GM19468 (cell line): ENCODE data around the gene RHOV.

Experiments
- ATAC-seq: cut with Tn5 transposase; IDR thresholded peaks from one replicate; pipeline ENCODE4 v1.9.1; 2021; ENCODE audit warnings: mild to moderate bottlenecking, moderate library complexity, moderate number of reproducible peaks; ENCODE audit not compliant: unreplicated experiment; ENCODE audit errors: extremely low read depth

The RHOV gene, protein sequence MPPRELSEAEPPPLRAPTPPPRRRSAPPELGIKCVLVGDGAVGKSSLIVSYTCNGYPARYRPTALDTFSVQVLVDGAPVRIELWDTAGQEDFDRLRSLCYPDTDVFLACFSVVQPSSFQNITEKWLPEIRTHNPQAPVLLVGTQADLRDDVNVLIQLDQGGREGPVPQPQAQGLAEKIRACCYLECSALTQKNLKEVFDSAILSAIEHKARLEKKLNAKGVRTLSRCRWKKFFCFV

DNA sequence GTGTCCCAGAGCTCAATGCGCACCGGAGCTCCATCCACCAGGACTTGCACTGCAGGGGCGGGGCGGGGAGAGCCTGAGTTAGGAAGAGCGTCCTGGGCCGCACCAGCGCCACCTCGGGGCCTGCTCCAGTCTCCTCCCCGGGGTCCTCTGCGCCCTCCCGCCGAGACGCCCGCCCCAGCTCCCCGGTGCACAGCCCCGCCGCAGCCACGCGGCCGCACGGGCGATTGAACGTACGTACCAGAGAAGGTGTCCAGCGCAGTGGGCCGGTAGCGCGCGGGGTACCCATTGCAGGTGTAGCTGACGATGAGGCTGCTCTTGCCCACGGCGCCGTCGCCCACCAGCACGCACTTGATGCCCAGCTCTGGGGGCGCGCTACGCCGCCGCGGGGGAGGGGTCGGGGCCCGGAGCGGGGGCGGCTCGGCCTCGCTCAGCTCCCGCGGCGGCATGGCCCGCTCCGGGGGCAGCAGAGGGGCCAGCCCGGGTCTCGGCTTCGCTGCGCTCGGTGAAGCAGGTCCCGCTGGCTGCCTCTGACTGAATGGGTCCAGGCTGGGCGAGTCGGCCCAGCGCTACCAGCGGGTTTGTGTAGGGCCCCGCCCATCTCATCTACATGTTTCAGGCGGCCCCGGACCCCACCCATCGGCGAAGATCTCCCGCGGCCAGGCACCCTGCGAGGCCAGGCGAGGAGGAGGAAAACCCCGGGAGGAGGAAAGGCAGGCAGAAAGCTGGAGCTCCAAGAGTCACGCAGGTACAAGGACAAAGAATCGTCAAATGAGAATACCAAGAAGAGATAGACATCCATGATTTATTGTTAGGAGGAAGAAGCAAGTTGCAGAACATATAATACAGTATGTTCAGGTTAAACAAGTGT, at the start of gene RHOV:
Gene RHOV, minus strand, starts transcription at position 541 of the 868 bp plus-strand sequence. Its CDS starts 95 bp downstream, at position 446.
- peak; percentile 35 for ATAC-seq

DNA sequence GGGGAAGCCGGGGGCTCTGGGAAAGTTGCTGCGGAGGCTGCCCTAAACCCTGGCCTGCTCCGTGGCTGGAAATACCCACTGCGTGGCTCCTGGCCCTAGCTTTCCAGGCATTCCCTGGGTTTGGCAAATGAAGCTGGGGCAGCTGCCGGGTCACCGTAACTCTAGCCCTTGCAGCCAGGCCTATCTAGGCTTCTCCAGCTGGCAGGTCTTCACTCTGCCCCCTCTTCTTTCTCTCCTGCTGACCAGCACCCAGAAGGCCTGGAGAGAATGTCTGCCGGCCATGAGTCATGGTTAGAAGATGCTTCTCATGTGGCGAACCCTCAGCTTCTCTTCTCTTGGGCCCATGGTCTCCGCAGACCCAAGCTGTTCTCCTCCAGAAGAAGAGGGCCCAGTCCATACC, 49.5 kb upstream of the RHOV start:
- no peak for ATAC-seq

DNA sequence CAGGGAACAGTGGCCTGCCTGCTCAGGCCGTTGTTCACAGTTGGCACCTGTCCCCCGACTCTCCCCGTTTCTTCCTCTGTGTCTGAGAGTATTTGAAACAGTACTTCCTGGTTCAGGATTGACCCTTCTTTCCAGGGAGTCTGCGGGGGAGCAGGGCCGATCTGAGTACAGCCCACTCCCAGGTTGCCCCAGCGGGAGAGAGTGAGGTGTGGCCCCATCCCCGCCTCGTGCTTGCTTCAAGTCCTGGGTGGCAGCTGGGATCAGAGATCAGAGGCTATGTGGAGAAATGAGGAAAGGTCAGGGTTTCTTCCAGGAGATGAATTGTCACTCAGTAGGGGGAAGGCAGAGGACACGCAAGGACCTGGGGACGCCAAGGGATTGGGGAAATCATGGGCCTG, 48.6 kb upstream of the RHOV start:
- no peak for ATAC-seq

DNA sequence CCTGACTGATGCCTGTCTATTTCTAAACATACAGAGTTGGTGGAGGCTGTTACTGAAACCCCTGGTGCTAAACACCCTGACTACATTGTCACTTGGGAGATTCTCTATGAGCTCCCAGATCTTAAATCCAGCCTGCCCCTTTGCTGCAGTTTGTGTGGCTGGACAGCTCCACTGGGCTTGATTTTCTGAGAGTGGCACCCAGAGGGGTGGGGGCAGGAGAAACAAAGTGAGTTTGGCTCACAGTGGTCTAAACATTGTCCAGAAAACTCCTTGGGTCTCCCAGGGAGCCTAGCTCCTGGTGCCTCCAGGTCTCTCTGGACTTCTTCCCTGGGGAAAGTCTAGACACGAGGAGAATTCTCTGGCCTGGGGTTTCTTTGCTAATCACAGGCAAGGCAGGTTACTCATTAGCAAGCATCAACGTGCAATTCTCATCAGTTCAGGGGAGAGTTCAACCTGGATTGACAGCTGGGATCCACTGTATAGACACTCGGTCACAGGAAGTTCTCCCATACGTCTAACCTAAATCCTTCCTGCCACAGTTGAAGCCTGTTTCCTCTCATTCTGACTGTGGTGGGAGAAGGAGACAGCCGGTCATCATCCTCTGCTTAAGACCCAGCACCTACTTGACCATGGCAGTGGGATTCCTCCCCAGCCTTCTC, 48.0 kb upstream of the RHOV start:
- ATAC-seq, result no peak

DNA sequence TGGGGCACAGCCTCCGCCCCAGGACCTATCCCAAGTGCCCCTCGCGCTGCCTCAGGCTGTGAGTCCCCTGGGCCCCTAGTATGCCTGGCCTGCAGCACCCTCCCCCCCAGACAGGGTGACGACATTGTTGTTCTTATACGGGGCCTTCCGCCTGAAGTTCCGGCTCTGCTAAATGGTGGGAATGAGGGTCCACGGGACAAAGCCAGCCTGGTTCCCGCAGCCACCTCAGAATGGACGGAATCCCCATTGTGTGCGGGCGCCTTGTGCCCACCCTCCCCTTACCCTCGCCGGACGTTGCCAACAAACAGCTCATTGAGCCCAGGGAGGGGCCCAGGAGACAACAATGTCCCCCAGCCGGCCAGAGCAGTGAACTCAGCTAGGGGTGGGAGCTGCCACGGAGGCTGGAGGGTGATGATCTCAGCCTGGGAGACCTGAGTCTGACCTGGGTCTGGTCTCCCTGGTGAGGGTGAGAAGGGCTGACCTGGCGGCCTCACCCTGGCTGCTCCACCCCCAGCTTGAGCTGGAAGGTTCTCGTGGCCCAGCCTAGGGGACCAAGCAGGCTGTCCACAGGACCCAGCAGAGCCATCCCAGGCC, 44.9 kb upstream of the RHOV start:
- no peak for ATAC-seq

DNA sequence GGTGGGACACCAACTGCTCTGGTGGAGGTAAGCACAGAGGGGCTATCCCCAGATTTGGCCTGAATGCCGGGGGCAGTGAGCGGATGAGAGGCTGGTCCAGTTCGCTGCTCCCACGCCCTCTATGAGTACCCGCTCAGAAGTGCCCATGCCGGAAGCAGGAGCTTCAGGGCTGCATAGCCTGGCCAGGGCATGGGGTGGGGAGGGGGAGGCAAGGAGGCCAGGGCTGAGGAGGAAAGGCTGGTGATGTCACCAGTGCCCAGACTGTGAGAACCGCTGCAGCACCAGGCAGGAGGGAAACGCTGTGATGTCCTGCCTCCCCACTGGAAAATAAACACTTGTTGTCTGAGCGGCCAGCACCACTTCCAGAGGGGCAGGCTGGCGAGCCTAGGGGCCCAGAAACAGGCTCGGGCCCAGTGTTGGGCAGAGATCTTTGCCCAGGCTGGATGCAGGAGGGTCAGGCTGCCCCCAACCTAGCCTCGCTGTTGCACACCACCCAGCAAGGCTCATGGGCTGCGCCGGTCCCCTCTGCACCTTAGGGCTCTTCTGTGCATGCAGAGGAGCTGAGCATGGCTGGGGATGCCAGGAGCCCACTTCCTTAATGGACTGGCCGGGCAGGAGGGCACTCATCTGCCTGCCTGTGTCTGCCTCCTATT, 44.2 kb upstream of the RHOV start:
- ATAC-seq, result no peak

DNA sequence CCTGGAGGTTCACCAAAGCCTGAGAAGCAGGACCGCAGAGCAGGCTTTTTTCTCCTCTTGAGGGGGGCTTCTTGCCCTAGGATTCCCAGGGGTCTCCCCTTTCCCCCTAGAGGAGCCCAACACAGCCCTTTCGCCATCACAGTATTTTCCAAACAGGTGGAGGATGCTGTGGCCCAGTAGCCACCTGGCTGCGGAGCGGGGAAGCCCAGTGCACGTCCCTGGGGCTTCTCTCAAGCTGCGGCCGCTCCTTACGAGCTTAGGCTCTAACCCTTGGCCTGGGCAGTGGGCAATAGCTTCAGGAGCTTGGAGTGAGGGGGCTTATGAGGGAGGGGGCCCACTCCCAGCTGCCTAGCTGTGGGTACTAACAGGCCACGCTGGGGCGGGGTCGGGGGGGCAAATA, 43.6 kb upstream of the RHOV start:
- ATAC-seq, result no peak

DNA sequence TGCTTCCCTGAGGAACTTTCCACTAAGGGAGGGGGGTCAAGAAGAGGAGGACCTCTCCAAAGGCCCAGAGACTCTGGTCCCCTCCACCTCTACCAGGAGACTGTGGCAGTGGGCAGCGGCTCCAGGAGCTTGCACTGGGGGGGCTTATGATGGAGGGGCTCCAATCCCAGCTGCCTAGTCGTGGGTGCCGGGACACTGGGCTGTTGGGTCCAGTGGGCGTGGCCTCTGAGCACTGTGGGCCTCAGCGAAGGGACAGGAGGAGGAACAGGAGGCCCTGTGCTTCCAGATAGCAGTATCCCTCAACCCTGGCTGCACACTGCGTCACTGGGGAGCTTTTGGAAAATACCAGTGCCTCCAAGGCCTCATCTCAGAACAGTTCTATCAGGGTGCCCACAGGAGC, 41.6 kb upstream of the RHOV start:
- ATAC-seq, result no peak

DNA sequence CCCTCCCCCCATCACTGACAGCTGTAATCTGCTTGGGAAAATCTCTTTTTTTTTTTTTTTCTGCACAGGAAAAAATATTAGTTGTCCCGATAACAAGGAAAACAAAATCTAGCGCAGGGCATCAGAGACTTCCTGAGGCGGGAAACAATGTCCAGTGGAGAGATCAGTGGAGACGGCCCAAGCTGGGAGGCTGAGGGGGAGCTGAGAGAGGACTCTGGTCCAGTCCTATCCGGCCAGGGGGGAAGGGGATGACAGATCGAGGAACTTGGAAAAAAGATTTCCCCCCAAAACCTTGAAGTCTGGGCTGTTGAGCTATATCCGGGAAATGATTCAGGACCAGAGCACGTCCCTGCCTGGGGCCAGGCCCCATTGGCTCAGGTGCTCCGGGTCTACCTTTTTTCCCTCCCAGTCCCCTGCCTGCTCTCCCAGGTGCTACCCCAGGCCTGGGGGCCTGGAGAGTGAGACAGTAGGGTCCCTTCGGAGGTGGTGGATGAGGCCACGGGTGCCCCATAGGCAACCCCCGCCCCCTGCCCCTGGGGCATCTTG, 41.2 kb upstream of the RHOV start:
- ATAC-seq, result no peak

DNA sequence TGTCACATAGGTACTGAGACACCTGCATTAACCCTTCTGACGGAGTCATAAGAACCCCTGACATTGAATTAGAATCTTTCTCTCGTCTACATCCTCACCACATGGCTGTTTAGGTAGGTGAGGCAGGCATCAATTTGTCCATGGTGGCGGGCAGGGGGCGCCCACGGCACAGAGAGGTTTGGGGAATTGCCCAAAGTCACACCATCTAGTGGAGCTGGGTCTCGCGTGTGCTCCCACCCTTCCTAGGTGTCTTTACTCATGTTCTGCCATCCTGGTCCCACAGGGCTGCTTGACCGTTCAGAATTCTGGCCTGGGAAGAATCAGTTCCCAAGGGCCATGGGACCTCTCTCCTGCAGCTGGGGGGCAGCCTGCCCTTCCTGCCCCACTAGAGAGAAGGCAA, 40.5 kb upstream of the RHOV start:
- no peak for ATAC-seq

DNA sequence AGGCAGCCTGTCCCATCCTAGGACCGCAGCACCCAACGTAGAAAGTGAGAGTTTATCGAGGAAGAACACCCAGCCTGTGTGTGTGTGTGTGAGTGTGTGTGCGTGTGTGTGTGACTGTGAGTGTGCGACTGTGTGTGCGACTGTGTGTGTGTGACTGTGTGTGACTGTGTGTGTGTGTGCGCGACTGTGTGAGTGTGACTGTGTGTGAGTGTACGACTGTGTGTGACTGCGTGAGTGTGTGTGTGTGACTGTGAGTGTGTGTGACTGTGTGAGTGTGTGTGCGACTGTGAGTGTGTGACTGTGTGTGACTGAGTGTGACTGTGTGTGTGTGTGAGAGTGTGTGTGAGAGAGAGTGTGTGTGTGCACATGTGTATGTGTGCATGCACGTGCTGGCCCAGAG, 40.0 kb upstream of the RHOV start:
- no peak for ATAC-seq

DNA sequence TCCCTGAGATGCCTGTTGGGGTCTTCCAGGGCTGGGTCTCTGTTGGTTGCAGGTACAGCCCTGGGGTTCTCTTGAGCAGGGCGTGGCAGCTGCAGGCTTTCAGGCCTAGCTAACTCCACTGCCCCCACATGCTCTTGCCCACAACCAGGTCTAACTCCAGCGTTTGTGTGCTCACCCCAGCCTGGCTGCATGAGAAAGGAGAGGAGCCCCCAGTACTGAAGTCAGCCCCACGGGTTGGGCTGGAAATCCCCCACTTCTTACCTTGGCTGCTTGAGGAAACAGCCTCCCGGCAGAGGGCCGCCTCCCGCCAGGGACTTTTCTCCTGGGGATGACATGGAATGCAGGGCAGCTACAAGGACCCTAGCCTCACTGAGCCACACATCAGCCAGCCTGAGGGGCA, 38.4 kb upstream of the RHOV start:
- no peak for ATAC-seq

DNA sequence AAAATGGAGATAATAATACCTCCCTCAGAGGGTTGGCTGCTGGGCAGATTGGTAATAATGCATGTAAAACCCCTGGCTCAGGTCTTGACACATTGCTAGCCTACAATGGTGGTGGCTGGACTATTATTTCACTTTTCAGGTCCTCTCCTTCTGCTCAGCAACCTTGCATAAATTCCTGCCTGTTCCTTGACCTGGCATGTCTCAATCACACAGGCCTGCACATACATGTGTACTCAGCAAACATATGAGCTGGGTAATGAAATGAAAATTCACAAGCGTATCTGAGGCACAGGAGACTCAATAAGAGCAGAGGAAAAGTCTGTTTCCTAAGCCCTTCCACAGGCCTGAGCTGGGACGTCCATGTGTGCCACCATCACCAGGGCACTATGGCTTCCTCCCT, 37.7 kb upstream of the RHOV start:
- ATAC-seq, result no peak

DNA sequence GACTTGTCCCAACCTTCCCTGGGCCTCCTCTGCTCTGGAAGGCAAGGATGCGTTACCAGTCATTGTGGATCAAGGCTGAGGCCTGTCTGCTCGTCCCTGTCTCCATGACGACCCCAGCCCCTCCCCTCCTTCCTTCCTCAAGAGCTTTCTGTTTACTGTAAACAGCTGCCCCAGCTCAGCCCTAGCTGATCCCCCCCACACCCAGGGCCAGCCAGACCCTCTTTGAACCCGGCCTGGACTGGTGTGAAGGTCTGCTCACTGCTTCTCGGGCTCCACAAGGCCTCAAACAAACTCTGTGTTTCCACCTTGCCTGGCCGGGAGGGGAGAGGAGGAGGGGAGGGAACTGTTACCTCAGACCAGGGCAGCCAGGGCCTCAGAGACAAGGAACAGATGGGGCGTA, 37.1 kb upstream of the RHOV start:
- no peak for ATAC-seq

DNA sequence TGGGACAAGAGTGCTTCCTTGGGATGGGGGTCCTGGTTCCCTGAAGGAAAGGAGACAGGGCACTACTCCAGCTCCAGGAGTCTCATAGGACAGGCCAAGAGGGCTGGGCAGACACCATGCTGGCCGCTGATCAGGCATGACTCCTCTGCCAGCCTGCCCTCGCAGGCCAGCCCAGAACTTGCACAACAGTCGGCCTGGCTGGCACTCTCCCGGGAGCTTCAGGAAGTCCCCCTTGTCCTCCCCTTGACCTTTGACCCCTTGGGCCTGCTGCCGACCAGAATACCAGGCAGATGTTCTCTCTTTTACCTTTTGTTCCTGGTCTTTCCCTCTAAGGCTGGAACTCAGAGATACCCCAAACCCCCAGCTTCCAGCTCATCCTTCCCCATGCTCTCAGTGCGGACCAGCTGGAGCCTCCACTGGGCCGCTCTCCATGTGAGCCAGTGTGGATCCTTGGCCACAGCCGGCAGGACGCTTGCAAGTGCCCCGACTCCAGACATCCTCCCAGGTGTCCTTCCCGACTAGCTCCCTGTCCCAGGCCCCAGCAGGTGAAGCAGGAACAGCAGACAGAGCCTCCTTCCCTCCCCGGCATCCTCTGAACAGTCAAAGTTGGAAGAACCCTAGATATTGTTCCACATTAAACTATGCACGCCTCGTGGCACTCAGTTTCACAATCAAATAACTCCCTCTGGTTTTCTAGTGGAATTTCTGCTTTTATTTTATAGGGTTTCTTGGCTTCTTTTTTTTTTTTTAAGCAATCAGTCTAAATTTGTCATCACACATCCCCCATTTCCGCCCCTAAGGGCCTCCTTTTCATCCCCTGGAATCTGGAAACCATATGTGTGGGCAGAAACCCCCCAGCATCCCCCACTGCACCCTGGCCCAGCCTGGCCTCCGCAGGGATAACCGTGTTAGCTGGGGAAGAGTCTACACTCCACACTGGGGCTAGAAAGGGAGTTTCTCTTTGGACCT, 35.9 kb upstream of the RHOV start:
- ATAC-seq, result no peak

DNA sequence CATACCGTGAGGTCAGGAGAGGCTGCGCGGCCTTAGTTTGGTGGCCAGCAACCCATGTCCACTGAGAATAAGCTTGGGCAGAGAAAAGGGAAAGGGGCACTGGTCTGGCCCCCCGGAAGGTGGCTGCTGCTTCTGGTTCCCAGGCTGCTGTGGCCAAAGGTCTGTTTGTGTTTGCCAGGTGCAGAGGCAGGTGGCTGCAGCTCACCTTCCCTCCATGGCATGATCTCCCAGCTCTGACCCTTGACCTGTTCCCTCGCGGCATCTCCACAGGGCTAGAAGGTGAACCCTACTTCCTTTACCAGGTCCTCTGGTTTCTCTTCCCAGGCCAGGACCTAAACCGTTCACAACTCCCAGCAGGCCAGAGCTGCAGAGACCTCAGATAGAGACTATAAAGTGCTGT, 34.1 kb upstream of the RHOV start:
- ATAC-seq, result no peak

DNA sequence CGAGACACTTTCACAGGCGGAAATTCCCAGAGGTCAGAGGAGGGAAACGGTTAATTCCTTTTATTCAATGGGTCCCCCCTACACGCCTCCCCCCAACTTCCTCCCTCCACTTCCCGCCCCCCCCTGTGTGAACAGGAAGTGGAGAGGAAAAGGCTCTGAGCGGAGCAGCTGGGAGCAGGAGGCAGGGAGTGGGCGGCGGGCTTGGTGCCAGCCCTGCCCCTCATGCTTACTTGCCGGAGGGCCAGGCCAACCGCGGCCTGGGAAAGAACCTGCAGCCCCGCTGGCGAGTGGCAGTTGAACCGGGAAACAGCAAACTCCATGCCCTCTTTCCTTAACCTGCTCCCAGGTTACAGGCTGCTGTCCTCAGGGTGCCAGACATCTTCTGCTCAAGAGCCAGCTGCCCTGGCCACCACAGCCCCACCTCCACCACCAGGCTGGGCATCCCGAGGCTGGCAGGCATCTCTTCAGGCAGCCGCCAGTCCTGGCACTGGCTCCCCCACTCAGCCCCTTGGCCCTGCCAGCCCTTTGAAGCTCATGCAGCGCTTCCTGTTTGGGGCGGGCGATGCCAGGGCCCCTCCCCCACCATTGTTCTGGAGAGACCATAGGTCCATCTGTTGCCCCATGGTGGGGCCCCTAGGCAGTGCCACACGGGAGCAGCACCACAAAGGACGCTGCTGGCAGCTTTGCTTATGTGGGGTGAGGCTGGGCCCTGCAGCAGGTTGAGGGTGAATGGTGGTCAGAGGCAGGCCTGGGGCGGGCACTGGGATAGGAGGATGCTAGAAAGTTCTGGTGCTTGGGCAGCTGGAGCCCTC, 33.2 kb upstream of the RHOV start:
- no peak for ATAC-seq
